ENCODE results near the gene MED8. TPM values are rescaled to one million over a fixed set of nuclear protein-coding genes. Genes with fewer than 3 reads are reported as not detected.

Gene MED8
- total and polyA plus RNA-seq, 2 donors from 2014 or later: 36.5 to 44.3 TPM

DNA sequence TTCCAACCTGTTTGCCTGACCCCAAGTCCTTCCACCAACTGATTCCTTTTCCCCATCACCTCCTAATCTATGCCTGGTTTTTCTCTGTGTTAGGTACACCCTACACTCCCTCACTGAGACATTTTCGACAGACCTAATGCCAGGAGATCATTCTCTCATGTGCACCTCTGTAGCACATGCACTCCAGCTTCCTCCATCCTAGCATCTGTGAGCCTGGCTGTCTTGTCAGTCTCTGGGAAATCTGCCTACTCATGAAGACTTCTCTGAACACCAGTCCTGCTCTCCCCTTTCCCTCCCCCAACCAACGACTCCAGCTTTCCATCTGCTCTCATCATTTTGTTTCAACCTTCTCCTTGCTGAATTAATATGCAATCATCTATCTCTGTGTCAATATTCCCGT lies 987 bp downstream of the MED8 start:
- no peak overlapping the region for H3K27ac ChIP-seq (ENCODE audit: low read depth in 2 of 2, low read length in 2 of 2)
- peak overlapping the region; percentile 78 to 93 (median 88) for H3K4me3 ChIP-seq (ENCODE audit: low read length in 3 of 3)
- no peaks in the 10 kb centered on the region for H3K27me3 ChIP-seq (ENCODE audit: control insufficient read depth, insufficient read depth, low read length)
- H3K9me3 ChIP-seq (ENCODE audit: control insufficient read depth in 2 of 3, insufficient read depth in 1 of 3, low read length in 3 of 3): no peaks in the 10 kb centered on the region
- intact Hi-C loops (cut with DNase I): no loop called here
- peak overlapping the region; percentile 8 to 92 (median 72) for H3K9ac ChIP-seq (ENCODE audit: low read length in 3 of 3)
- H3K36me3 ChIP-seq (ENCODE audit: control insufficient read depth in 2 of 3, insufficient read depth in 3 of 3, low read length in 3 of 3): peaks cover 8 to 40% (median 33%) of the 10 kb centered on the region in 3 donors
- DNase-seq: no peak
- TF ChIP-seq, protein P1, sequence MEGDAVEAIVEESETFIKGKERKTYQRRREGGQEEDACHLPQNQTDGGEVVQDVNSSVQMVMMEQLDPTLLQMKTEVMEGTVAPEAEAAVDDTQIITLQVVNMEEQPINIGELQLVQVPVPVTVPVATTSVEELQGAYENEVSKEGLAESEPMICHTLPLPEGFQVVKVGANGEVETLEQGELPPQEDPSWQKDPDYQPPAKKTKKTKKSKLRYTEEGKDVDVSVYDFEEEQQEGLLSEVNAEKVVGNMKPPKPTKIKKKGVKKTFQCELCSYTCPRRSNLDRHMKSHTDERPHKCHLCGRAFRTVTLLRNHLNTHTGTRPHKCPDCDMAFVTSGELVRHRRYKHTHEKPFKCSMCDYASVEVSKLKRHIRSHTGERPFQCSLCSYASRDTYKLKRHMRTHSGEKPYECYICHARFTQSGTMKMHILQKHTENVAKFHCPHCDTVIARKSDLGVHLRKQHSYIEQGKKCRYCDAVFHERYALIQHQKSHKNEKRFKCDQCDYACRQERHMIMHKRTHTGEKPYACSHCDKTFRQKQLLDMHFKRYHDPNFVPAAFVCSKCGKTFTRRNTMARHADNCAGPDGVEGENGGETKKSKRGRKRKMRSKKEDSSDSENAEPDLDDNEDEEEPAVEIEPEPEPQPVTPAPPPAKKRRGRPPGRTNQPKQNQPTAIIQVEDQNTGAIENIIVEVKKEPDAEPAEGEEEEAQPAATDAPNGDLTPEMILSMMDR (IDR thresholded peaks at IDR 0.05; ENCODE audit: borderline replicate concordance, extremely low read depth, insufficient read depth): no peak
- no peak for FAIRE-seq
- peaks cover 0 to 15% (median 13%) of the 10 kb centered on the region in 3 donors for H3K4me1 ChIP-seq (ENCODE audit: control insufficient read depth in 2 of 3, insufficient read depth in 2 of 3, low read depth in 1 of 3, low read length in 3 of 3)

DNA sequence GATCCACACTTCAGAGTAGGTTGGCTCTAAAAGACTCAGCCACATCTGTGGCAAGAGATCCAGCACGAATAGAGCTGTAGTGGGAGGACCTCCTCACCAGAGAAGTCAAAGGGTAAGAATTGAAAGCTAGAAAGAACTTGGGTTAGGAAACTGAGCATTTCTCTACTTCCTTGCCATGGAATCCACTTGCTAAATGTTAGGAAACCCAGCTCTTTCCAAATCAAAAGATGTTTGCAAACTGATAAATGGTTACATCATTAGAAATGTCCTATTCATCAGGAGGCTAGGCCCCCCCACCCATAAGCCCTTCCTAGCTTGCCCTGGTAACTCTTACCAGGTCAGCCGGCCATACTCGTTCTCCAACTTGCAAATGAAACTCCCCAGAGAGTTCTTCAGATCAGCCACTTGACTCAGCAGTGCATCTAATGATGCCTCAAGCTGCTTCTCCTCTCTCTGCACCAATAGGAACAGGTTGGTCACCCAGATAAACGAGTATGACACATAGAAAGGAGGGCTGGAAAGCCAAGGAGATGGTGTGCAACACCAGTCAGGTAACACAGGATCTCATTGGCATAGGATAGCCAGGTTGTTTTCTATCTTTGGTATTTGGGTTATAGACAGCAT lies 1.5 kb downstream of the MED8 start:
- peaks cover 8 to 45% (median 38%) of the 10 kb centered on the region in 3 donors for H3K36me3 ChIP-seq (ENCODE audit: control insufficient read depth in 2 of 3, insufficient read depth in 3 of 3, low read length in 3 of 3)
- DNase-seq (no peak), FAIRE-seq (no peak)
- TF ChIP-seq, protein P1 (IDR thresholded peaks at IDR 0.05; ENCODE audit: borderline replicate concordance, extremely low read depth, insufficient read depth): no peak
- no peak overlapping the region for H3K9ac ChIP-seq (ENCODE audit: low read length in 3 of 3)
- no peak overlapping the region for H3K27ac ChIP-seq (ENCODE audit: low read depth in 2 of 2, low read length in 2 of 2)
- intact Hi-C loops (cut with DNase I): no loop called here
- no peaks in the 10 kb centered on the region for H3K27me3 ChIP-seq (ENCODE audit: control insufficient read depth, insufficient read depth, low read length)
- H3K9me3 ChIP-seq (ENCODE audit: control insufficient read depth in 2 of 3, insufficient read depth in 1 of 3, low read length in 3 of 3): no peaks in the 10 kb centered on the region
- peaks cover 0 to 15% (median 13%) of the 10 kb centered on the region in 3 donors for H3K4me1 ChIP-seq (ENCODE audit: control insufficient read depth in 2 of 3, insufficient read depth in 2 of 3, low read depth in 1 of 3, low read length in 3 of 3)
- H3K4me3 ChIP-seq (ENCODE audit: low read length in 3 of 3): peak overlapping the region in 1 of 3 donors; percentile 78

DNA sequence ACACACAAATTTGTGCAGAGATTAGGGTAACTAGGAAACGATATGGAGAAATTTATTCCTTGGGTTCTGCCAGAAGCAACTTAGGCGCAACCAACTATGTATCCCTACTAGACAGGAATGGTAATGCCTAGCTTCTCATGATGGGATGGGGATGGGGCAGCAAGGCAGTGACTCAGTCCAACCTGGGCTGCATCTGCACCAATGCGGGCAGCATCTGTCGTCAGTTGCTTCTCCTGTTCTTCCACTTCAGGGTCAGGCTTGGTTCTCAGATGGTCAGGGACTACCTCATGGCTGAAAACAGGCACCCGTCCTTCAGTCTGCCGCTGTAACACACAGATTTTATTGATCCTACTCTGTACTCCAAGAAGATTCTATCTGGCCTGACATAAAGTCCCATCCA lies 2.9 kb downstream of the MED8 start:
- intact Hi-C loops (cut with DNase I): no loop called here
- TF ChIP-seq, protein P1 (IDR thresholded peaks at IDR 0.05; ENCODE audit: borderline replicate concordance, extremely low read depth, insufficient read depth): no peak
- no peak overlapping the region for H3K9ac ChIP-seq (ENCODE audit: low read length in 3 of 3)
- DNase-seq (no peak), FAIRE-seq (no peak)
- H3K27me3 ChIP-seq (ENCODE audit: control insufficient read depth, insufficient read depth, low read length): no peaks in the 10 kb centered on the region
- no peak overlapping the region for H3K27ac ChIP-seq (ENCODE audit: low read depth in 2 of 2, low read length in 2 of 2)
- H3K4me3 ChIP-seq (ENCODE audit: low read length in 3 of 3): no peak overlapping the region
- H3K9me3 ChIP-seq (ENCODE audit: control insufficient read depth in 2 of 3, insufficient read depth in 1 of 3, low read length in 3 of 3): no peaks in the 10 kb centered on the region
- peaks cover 0 to 15% (median 13%) of the 10 kb centered on the region in 3 donors for H3K4me1 ChIP-seq (ENCODE audit: control insufficient read depth in 2 of 3, insufficient read depth in 2 of 3, low read depth in 1 of 3, low read length in 3 of 3)
- H3K36me3 ChIP-seq (ENCODE audit: control insufficient read depth in 2 of 3, insufficient read depth in 3 of 3, low read length in 3 of 3): peaks cover 8 to 49% (median 45%) of the 10 kb centered on the region in 3 donors
